Endothelial cell of umbilical vein (primary cell): Measurements from ENCODE around the gene PTPN13. TPM values are rescaled to one million over a fixed set of nuclear protein-coding genes. Genes with fewer than 3 reads are reported as not detected.

ENCODE experiments used
- BruUV-seq: library from RNA; stranded (reverse); fragments of 400-500 nt; replicated peaks from 2 replicates; lab custom pipeline; 2021; lab: Mats Ljungman, UMichigan
- CTCF ChIA-PET: fragments of 300-600, 350-600 bp; sonication (Branson Sonifier 250); formaldehyde crosslinking; loops from one replicate; lab custom pipeline; 2021; ENCODE audit warnings: antibody characterized with exemption, inconsistent platforms; lab: Charles Lee
- POLR2A ChIA-PET: fragments of 300-600, 350-600 bp; sonication (Branson Sonifier 250); formaldehyde crosslinking; loops from one replicate; lab custom pipeline; 2021; ENCODE audit warnings: antibody characterized with exemption, inconsistent platforms; lab: Charles Lee
- DNase-seq: peaks from one replicate; pipeline ENCODE4 v3.0.0-alpha.2; 2011; ENCODE audit warnings: low read depth, low spot score
- FAIRE-seq: peaks from 2 replicates; lab custom pipeline; 2011; peaks lifted over from hg19 to GRCh38; lab: Jason Lieb, UNC
- H2AFZ ChIP-seq: 2 replicates; pipeline ENCODE4 v1.6.0; 2012; ENCODE audit warnings: low read depth, low read length, control low read depth, inconsistent platforms
- H3K27ac ChIP-seq: 2 replicates; pipeline ENCODE4 v1.5.1; 2011; ENCODE audit warnings: low read depth, mild to moderate bottlenecking, control low read depth, low read length, moderate library complexity; ENCODE audit not compliant: insufficient read depth
- H3K27me3 ChIP-seq, 2 experiments: 2 replicates each; pipeline versions ENCODE4 v1.6.0 to v1.6.1; 2011; ENCODE audit warnings: low read length in 2 of 2, mixed read lengths in 1 of 2; ENCODE audit not compliant: control insufficient read depth in 2 of 2, insufficient read depth in 2 of 2
- H3K36me3 ChIP-seq, 2 experiments: 2 replicates in 1 of 2; 3 replicates in 1 of 2; pipeline ENCODE4 v1.5.1; 2011; ENCODE audit warnings: low read length in 2 of 2, mild to moderate bottlenecking in 1 of 2, moderate library complexity in 1 of 2; ENCODE audit not compliant: control insufficient read depth in 2 of 2, insufficient read depth in 2 of 2; ENCODE audit errors: extremely low read depth in 1 of 2
- H3K4me1 ChIP-seq: 3 replicates; pipeline ENCODE4 v1.5.1; 2011; ENCODE audit warnings: mild to moderate bottlenecking, low read length; ENCODE audit not compliant: control insufficient read depth, insufficient read depth; ENCODE audit errors: extremely low read depth
- H3K4me2 ChIP-seq: 2 replicates; pipeline ENCODE4 v1.6.1; 2011; ENCODE audit warnings: low read length, control low read depth, mixed read lengths; ENCODE audit not compliant: insufficient read depth
- H3K4me3 ChIP-seq, 3 experiments: fragments of 200-600 bp in 1 of 3; sonication (generic), shearing (Covaris generic) in 1 of 3; replicated peaks in 1 of 3; 2 replicates each; pipeline ENCODE4 v1.5.1; 2011 to 2016; ENCODE audit warnings: control low read depth in 3 of 3, low read length in 3 of 3, mild to moderate bottlenecking in 2 of 3, inconsistent platforms in 1 of 3, low read depth in 1 of 3, moderate library complexity in 1 of 3; ENCODE audit not compliant: insufficient read depth in 1 of 3
- H3K79me2 ChIP-seq: 2 replicates; pipeline ENCODE4 v1.6.0; 2012; ENCODE audit warnings: low read length, inconsistent platforms; ENCODE audit not compliant: control insufficient read depth, insufficient read depth
- H3K9ac ChIP-seq: replicated peaks from 2 replicates; pipeline ENCODE3; 2011; ENCODE audit warnings: low read length, control low read depth; ENCODE audit not compliant: insufficient read depth; ENCODE audit errors: extremely low read depth
- H3K9me1 ChIP-seq: replicated peaks from 3 replicates; pipeline ENCODE4 v1.6.0; 2011; ENCODE audit warnings: mild to moderate bottlenecking, low read length; ENCODE audit not compliant: control insufficient read depth, insufficient read depth; ENCODE audit errors: extremely low read depth
- H3K9me3 ChIP-seq: replicated peaks from 2 replicates; pipeline ENCODE4 v1.5.1; 2012; ENCODE audit warnings: low read length, inconsistent platforms; ENCODE audit not compliant: control insufficient read depth, insufficient read depth
- H4K20me1 ChIP-seq: replicated peaks from 2 replicates; pipeline ENCODE3; 2011; ENCODE audit warnings: mild to moderate bottlenecking, low read length; ENCODE audit not compliant: control insufficient read depth, insufficient read depth; ENCODE audit errors: extremely low read depth
- CTCF ChIP-seq, 2 donors: IDR thresholded peaks; 1 replicate in 1 of 2; 2 replicates in 1 of 2; pipeline ENCODE4 v1.5.1; 2011; ENCODE audit warnings: low read length in 2 of 2, mild to moderate bottlenecking in 2 of 2, moderate library complexity in 2 of 2, control low read depth in 1 of 2, inconsistent platforms in 1 of 2, low read depth in 1 of 2; ENCODE audit not compliant: insufficient read depth in 1 of 2; ENCODE audit errors: extremely low read depth in 1 of 2
- EZH2 ChIP-seq: IDR thresholded peaks from 2 replicates; pipeline ENCODE4 v1.6.1; 2012; ENCODE audit warnings: borderline replicate concordance, low read depth, mild to moderate bottlenecking, moderate library complexity, low read length, inconsistent platforms; ENCODE audit not compliant: severe bottlenecking
- FOS ChIP-seq: IDR thresholded peaks from 2 replicates; pipeline ENCODE4 v1.6.1; 2011; ENCODE audit warnings: mild to moderate bottlenecking, low read length, moderate library complexity, borderline replicate concordance; ENCODE audit not compliant: insufficient read depth
- GATA2 ChIP-seq: IDR thresholded peaks from 2 replicates; pipeline ENCODE4 v1.7.0; 2011; ENCODE audit warnings: low read depth, mild to moderate bottlenecking, moderate library complexity, mixed read lengths, low read length; ENCODE audit not compliant: insufficient read length, insufficient read depth
- JUN ChIP-seq: IDR thresholded peaks from 2 replicates; pipeline ENCODE4 v1.6.1; 2011; ENCODE audit warnings: borderline replicate concordance, low read depth; ENCODE audit not compliant: insufficient read length, insufficient read depth
- MAX ChIP-seq: IDR thresholded peaks from 2 replicates; pipeline ENCODE4 v1.6.1; 2011; ENCODE audit not compliant: insufficient read depth, insufficient read length
- MYC ChIP-seq: IDR thresholded peaks from one replicate; pipeline ENCODE4 v1.6.1; 2011; ENCODE audit warnings: mild to moderate bottlenecking, low read depth, low read length
- POLR2A ChIP-seq: IDR thresholded peaks from 2 replicates; pipeline ENCODE4 v1.6.1; 2012; ENCODE audit warnings: low read depth, mild to moderate bottlenecking, control low read depth, low read length
- POLR2AphosphoS5 ChIP-seq: IDR thresholded peaks from 2 replicates; pipeline ENCODE4 v1.6.1; 2012; ENCODE audit warnings: low read depth, mild to moderate bottlenecking, control low read depth, low read length, moderate library complexity; ENCODE audit not compliant: insufficient read depth
- dilution Hi-C: fragments of 300-500 bp; cut with MboI; formaldehyde crosslinking; loops from one replicate; pipeline ENCODE4 v1.15.0; 2019; ENCODE audit warnings: low sequenced_read_pairs; ENCODE audit not compliant: extremely low pct_ligation_motif_present
- intact Hi-C: fragments of 100-400 bp; cut with micrococcal nuclease; formaldehyde crosslinking; loops from one replicate; pipeline ENCODE4 v1.10.0; 2022
- polyA plus RNA-seq, 4 experiments: library from polyadenylated mRNA; depleted of rRNA in 3 of 4; stranded (reverse) in 3 of 4; unstranded in 1 of 4; fragments of >200 nt; gene quantifications; 2 replicates each; pipeline versions ENCODE4 v1.2.1 to v1.2.3, GENCODE V29; 2011 to 2012; ENCODE audit warnings: missing spikeins in 1 of 4
- total RNA-seq: library from RNA; stranded (reverse); gene quantifications from 2 replicates; pipeline ENCODE4 v1.2.3, GENCODE V29; 2021

Gene PTPN13
- total and polyA plus RNA-seq, 2 donors (not counting 3 experiments of a cell fraction or from before 2014, with no cell fraction given) = 0.69 to 2.9 TPM

- no peak for DNase-seq
- no peak overlapping the region for H3K27ac ChIP-seq
- no peak for FAIRE-seq
- no peak for TF ChIP-seq MYC
- TF ChIP-seq GATA2 = no peak
- TF ChIP-seq JUN = no peak
- no peak for TF ChIP-seq EZH2
- no peak for TF ChIP-seq POLR2A
- TF ChIP-seq CTCF (IDR thresholded peaks at IDR 0.05; ENCODE audit: extremely low read depth in 1 of 2, insufficient read depth in 1 of 2, low read depth in 1 of 2, low read length in 2 of 2) = no peak
- no peak for TF ChIP-seq MAX
- TF ChIP-seq FOS = no peak
- no peak for TF ChIP-seq POLR2AphosphoS5
- CTCF ChIA-PET = no interaction called here
- no peaks in the 10 kb centered on the region for H3K36me3 ChIP-seq
- no peaks in the 10 kb centered on the region for H3K27me3 ChIP-seq
- H2AFZ ChIP-seq = no peak overlapping the region
- H3K4me1 ChIP-seq = no peaks in the 10 kb centered on the region
- POLR2A ChIA-PET = no interaction called here
- H4K20me1 ChIP-seq = no peaks in the 10 kb centered on the region
- intact Hi-C loops = no loop called here
- no peak overlapping the region for H3K9ac ChIP-seq
- no TSS peak for BruUV-seq
- dilution Hi-C loops = no loop called here
- no peaks in the 10 kb centered on the region for H3K79me2 ChIP-seq
- no peak overlapping the region for H3K4me3 ChIP-seq
- H3K9me3 ChIP-seq = no peaks in the 10 kb centered on the region
- H3K9me1 ChIP-seq = no peaks in the 10 kb centered on the region
- no peak overlapping the region for H3K4me2 ChIP-seq
These were observed 21.4 kb downstream of the PTPN13 start for GRCh38 chr4:86615501-86615900.
